ENCODE measurements around the gene FERMT3. TPM values are rescaled to one million over a fixed set of nuclear protein-coding genes. Genes with fewer than 3 reads are reported as not detected.

FERMT3 gene
- polyA plus RNA-seq, 3 donors, result 289 to 421 (median 310) TPM

DNA sequence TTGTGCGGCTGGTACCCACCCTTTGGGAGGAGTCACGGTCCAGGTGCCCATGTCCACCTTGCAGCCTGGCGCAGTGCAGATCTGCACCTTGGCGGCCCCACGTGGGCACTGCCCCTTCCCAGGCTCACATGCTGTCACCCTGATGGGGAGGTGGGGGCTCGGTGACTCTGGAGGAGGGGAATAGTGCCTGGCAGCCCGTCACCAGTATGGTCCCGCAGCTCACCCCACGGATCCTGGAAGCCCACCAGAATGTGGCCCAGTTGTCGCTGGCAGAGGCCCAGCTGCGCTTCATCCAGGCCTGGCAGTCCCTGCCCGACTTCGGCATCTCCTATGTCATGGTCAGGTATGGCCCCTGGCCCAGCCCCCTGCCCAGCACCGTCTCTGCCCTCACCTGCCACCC, 14.3 kb downstream of the FERMT3 start:
- Histone ChIP-seq H4K20me1 (ENCODE audit: insufficient read depth, low read length) (peaks cover 87% of the 10 kb centered on the region), H3K9ac (ENCODE audit: insufficient read depth, low read length, poor library complexity, severe bottlenecking) (no peak overlapping the region), H3K4me3 (replicated peaks in 1 of 3; ENCODE audit: low read depth in 2 of 3, low read length in 3 of 3) (no peak overlapping the region), H3K4me2 (replicated peaks; ENCODE audit: extremely low read depth, low read length, poor library complexity, severe bottlenecking) (no peak overlapping the region), H3K27ac (ENCODE audit: low read depth in 1 of 2, low read length in 2 of 2) (no peak overlapping the region), H3K4me1 (ENCODE audit: control insufficient read depth in 1 of 2, insufficient read depth in 2 of 2, low read length in 2 of 2) (peaks cover 13 to 19% of the 10 kb centered on the region in 2 donors), H2AFZ (ENCODE audit: insufficient read depth, low read depth, low read length, poor library complexity, severe bottlenecking) (no peak overlapping the region), H3K79me2 (ENCODE audit: insufficient read depth, low read length) (peaks cover 30% of the 10 kb centered on the region), H3K27me3 (ENCODE audit: control insufficient read depth in 2 of 2, insufficient read depth in 2 of 2, low read length in 2 of 2) (no peaks in the 10 kb centered on the region), H3K9me3 (replicated peaks in 1 of 2; ENCODE audit: control insufficient read depth in 1 of 2, insufficient read depth in 1 of 2, low read length in 2 of 2) (no peaks in the 10 kb centered on the region), H3K36me3 (replicated peaks in 1 of 2; ENCODE audit: control insufficient read depth in 1 of 2, insufficient read depth in 2 of 2, low read length in 2 of 2) (peaks cover 70 to 78% of the 10 kb centered on the region in 2 donors)
- peak in 1 of 3 donors; percentile 2 for DNase-seq
- H3K4me3 Mint-ChIP-seq, result no peak overlapping the region
- intact Hi-C loops (cut with micrococcal nuclease), result no loop called here
- H3K4me1 Mint-ChIP-seq, result peaks cover 16% of the 10 kb centered on the region
- no peak overlapping the region for H3K27ac Mint-ChIP-seq
- TF ChIP-seq, protein P1, sequence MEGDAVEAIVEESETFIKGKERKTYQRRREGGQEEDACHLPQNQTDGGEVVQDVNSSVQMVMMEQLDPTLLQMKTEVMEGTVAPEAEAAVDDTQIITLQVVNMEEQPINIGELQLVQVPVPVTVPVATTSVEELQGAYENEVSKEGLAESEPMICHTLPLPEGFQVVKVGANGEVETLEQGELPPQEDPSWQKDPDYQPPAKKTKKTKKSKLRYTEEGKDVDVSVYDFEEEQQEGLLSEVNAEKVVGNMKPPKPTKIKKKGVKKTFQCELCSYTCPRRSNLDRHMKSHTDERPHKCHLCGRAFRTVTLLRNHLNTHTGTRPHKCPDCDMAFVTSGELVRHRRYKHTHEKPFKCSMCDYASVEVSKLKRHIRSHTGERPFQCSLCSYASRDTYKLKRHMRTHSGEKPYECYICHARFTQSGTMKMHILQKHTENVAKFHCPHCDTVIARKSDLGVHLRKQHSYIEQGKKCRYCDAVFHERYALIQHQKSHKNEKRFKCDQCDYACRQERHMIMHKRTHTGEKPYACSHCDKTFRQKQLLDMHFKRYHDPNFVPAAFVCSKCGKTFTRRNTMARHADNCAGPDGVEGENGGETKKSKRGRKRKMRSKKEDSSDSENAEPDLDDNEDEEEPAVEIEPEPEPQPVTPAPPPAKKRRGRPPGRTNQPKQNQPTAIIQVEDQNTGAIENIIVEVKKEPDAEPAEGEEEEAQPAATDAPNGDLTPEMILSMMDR (IDR thresholded peaks at IDR 0.05), result no peak
- no peaks in the 10 kb centered on the region for H3K27me3 Mint-ChIP-seq (ENCODE audit: low read depth in 3 of 3)
- peaks cover 61 to 78% of the 10 kb centered on the region in 2 donors for H3K36me3 Mint-ChIP-seq
- 95% methylated on average over 12 of the region's 14 CpGs for WGBS (ENCODE audit: insufficient coverage)
- H3K9me3 Mint-ChIP-seq, result peaks cover 0 to 2% (median 0%) of the 10 kb centered on the region in 7 donors

DNA sequence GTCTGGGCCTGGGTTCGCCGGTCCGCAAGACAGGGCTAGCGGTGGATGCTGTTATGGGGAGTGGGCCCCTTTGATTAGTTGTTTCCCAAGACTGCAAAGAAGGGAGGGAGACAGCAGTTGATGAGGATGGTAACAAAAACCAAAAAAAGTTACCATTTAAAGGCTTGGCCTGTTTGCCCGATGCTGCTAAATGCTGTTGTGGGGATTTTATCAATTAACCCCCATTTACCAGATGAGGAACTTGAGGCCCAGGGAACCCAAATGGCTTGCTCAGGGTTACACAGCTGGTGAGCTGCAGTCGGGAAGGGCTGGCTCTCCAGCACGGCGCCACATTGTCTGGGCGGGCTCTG, 16.1 kb downstream of the FERMT3 start:
- peaks cover 39% of the 10 kb centered on the region for H3K79me2 ChIP-seq (ENCODE audit: insufficient read depth, low read length)

More for the DNA sequence above, 16.1 kb downstream of the FERMT3 start:
- peaks cover 48 to 63% of the 10 kb centered on the region in 2 donors for H3K36me3 Mint-ChIP-seq
- Histone ChIP-seq H2AFZ (ENCODE audit: insufficient read depth, low read depth, low read length, poor library complexity, severe bottlenecking) (no peak overlapping the region), H3K27me3 (ENCODE audit: control insufficient read depth in 2 of 2, insufficient read depth in 2 of 2, low read length in 2 of 2) (no peaks in the 10 kb centered on the region), H3K36me3 (replicated peaks in 1 of 2; ENCODE audit: control insufficient read depth in 1 of 2, insufficient read depth in 2 of 2, low read length in 2 of 2) (peaks cover 58 to 63% of the 10 kb centered on the region in 2 donors), H3K9ac (ENCODE audit: insufficient read depth, low read length, poor library complexity, severe bottlenecking) (no peak overlapping the region), H3K4me1 (ENCODE audit: control insufficient read depth in 1 of 2, insufficient read depth in 2 of 2, low read length in 2 of 2) (peaks cover 27 to 37% of the 10 kb centered on the region in 2 donors), H3K4me2 (replicated peaks; ENCODE audit: extremely low read depth, low read length, poor library complexity, severe bottlenecking) (no peak overlapping the region), H3K9me3 (replicated peaks in 1 of 2; ENCODE audit: control insufficient read depth in 1 of 2, insufficient read depth in 1 of 2, low read length in 2 of 2) (no peaks in the 10 kb centered on the region), H3K27ac (ENCODE audit: low read depth in 1 of 2, low read length in 2 of 2) (peak overlapping the region in 1 of 2 donors; percentile 45), H4K20me1 (ENCODE audit: insufficient read depth, low read length) (peaks cover 71% of the 10 kb centered on the region), H3K4me3 (replicated peaks in 1 of 3; ENCODE audit: low read depth in 2 of 3, low read length in 3 of 3) (no peak overlapping the region)
- peaks cover 0 to 2% (median 0%) of the 10 kb centered on the region in 7 donors for H3K9me3 Mint-ChIP-seq
- TF ChIP-seq, protein P1 (IDR thresholded peaks at IDR 0.05), result no peak
- H3K27ac Mint-ChIP-seq, result peak overlapping the region in 3 of 7 donors; percentile 16 to 41 (median 23)
- peaks cover 25% of the 10 kb centered on the region for H3K4me1 Mint-ChIP-seq
- DNase-seq, result no peak
- intact Hi-C loops (cut with micrococcal nuclease), result no loop called here
- H3K27me3 Mint-ChIP-seq (ENCODE audit: low read depth in 3 of 3), result no peaks in the 10 kb centered on the region
- WGBS (ENCODE audit: insufficient coverage), result 79% methylated on average over 5 of the region's 9 CpGs
- H3K4me3 Mint-ChIP-seq, result no peak overlapping the region

All from CD14-positive monocyte (primary cell).